Measurements from ENCODE around the gene FBRSL1. TPM values are rescaled to one million over a fixed set of nuclear protein-coding genes. Genes with fewer than 3 reads are reported as not detected.

Gene FBRSL1
- total RNA-seq, 2 donors from 2014 or later = 20.2 to 22.5 TPM

GRCh38 chr12:132505852-132506219, 15.9 kb downstream of the FBRSL1 start:
- no peaks in the 10 kb centered on the region for H3K9me3 ChIP-seq
- H3K4me3 ChIP-seq = no peak overlapping the region
- H3K4me1 ChIP-seq (ENCODE audit: control insufficient read depth in 1 of 2, low read depth in 2 of 2) = peaks cover 7 to 35% of the 10 kb centered on the region in 2 donors
- TF ChIP-seq CTCF (IDR thresholded peaks at IDR 0.05) = no peak
- no peaks in the 10 kb centered on the region for H3K27me3 ChIP-seq (replicated peaks; ENCODE audit: insufficient read depth)
- ATAC-seq (ENCODE audit: insufficient number of reproducible peaks, low FRiP score, low read depth) (no peak), DNase-seq (ENCODE audit: low spot score) (no peak)
- H3K36me3 ChIP-seq = peaks cover 7% of the 10 kb centered on the region
- no peak overlapping the region for H3K27ac ChIP-seq

DNA sequence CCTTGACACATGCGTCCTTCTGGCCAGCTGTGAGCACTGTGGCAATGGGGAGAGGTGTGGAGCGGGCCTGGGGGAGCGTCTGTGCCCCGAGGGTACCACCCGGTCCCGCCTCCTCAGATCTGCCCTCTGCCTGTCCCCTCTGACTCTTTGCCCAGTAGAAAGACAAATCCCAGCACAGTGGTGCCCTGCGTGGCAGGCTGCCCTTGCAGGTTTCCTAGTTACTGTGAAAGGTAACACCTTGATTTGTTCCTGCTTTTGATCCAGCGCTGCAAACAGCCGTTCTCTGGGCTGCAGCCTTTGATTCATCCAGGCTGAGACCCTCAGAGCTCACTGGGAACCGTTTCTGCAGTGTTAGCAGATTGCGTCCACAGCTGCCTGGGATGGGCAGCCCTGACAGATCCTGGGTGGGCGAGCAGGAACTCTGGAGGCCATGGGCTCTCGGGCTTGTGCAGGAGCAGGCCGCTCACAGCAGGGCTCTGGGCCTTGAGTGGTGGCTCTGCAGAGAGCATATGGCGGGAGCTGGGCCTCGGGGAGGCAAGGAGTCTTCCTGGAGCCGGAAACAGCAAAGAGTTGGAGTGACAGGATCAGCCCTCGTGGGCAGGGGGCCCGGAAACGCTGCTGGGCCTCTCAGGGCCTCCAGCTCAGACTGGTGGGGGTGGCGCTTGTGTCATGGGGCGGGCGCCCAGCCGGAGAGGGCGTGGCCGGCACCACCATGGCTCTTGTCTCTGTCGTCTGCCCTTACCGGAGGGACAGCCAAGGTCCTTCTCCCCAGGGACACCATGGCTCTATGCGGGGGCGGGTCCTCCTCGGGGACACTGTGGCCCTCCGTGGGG, 16.6 kb downstream of the FBRSL1 start:
- ATAC-seq (ENCODE audit: insufficient number of reproducible peaks, low FRiP score, low read depth) (no peak), DNase-seq (ENCODE audit: low spot score) (no peak)
- TF ChIP-seq CTCF (IDR thresholded peaks at IDR 0.05) = no peak
- Histone ChIP-seq H3K36me3 (peaks cover 7% of the 10 kb centered on the region), H3K9me3 (no peaks in the 10 kb centered on the region), H3K27ac (no peak overlapping the region), H3K27me3 (replicated peaks; ENCODE audit: insufficient read depth) (no peaks in the 10 kb centered on the region), H3K4me3 (peak overlapping the region; percentile 53), H3K4me1 (ENCODE audit: control insufficient read depth in 1 of 2, low read depth in 2 of 2) (peaks cover 5 to 35% of the 10 kb centered on the region in 2 donors)

GRCh38 chr12:132507161-132507538, 17.2 kb downstream of the FBRSL1 start:
- Histone ChIP-seq H3K27ac (no peak overlapping the region), H3K9me3 (no peaks in the 10 kb centered on the region), H3K36me3 (peaks cover 7% of the 10 kb centered on the region), H3K4me3 (peak overlapping the region; percentile 53), H3K4me1 (ENCODE audit: control insufficient read depth in 1 of 2, low read depth in 2 of 2) (peaks cover 5 to 35% of the 10 kb centered on the region in 2 donors), H3K27me3 (replicated peaks; ENCODE audit: insufficient read depth) (no peaks in the 10 kb centered on the region)
- TF ChIP-seq CTCF (IDR thresholded peaks at IDR 0.05) = no peak
- DNase-seq (ENCODE audit: low spot score) (no peak), ATAC-seq (ENCODE audit: insufficient number of reproducible peaks, low FRiP score, low read depth) (peak; percentile 16)

DNA sequence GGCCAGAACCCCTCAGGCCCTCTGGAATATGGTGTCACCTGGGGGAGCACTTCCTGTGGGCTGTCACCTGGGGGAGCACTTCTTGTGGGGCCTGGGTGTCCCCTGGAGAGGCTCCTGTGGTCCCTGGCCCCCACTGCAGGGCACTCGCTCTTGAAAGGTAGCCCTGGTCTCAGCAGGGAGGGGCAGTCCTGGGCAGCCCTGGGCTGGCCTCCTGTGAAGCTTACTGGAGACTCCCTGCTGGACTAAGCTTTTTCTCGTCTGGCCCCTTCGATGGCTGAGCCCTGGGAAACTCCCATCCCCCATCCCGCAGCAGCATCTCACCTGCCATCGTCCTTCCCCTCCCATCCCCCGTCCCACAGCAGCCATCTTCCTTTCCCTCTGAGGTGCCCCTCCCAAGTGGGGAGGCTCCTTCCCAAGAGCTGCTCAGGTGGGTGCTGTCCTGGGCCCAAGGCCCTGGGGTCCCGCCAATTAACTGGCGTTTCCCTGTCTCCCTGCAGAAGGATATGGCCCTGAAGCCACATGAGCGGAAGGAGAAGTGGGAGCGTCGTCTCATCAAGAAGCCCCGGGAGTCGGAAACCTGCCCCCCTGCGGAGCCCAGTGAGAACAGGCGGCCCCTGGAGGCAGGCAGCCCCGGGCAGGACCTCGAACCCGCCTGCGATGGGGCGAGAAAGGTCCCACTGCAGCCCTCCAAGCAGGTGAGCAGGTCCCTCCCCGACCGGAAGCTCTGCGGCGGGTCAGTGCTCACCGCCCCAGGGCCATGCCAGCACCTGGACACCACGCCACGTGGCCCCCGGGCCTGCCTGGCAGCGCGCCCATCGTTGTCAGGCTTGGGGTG, 17.9 kb downstream of the FBRSL1 start:
- no peaks in the 10 kb centered on the region for H3K9me3 ChIP-seq

More for the DNA sequence above, 17.9 kb downstream of the FBRSL1 start:
- Histone ChIP-seq H3K36me3 (peaks cover 7% of the 10 kb centered on the region), H3K27ac (no peak overlapping the region), H3K4me3 (no peak overlapping the region), H3K4me1 (ENCODE audit: control insufficient read depth in 1 of 2, low read depth in 2 of 2) (peaks cover 5 to 35% of the 10 kb centered on the region in 2 donors), H3K27me3 (replicated peaks; ENCODE audit: insufficient read depth) (no peaks in the 10 kb centered on the region)
- DNase-seq (ENCODE audit: low spot score) (no peak), ATAC-seq (ENCODE audit: insufficient number of reproducible peaks, low FRiP score, low read depth) (no peak)
- TF ChIP-seq CTCF (IDR thresholded peaks at IDR 0.05) = no peak
